ENCODE data around the gene IL18. TPM values are rescaled to one million over a fixed set of nuclear protein-coding genes. Genes with fewer than 3 reads are reported as not detected.
A peak's percentile ranks its signal among the peaks of the same experiment; 100 is the strongest.

Gene IL18
- total and polyA plus RNA-seq, 4 donors, result 3.0 to 5.2 (median 3.5) TPM

DNA sequence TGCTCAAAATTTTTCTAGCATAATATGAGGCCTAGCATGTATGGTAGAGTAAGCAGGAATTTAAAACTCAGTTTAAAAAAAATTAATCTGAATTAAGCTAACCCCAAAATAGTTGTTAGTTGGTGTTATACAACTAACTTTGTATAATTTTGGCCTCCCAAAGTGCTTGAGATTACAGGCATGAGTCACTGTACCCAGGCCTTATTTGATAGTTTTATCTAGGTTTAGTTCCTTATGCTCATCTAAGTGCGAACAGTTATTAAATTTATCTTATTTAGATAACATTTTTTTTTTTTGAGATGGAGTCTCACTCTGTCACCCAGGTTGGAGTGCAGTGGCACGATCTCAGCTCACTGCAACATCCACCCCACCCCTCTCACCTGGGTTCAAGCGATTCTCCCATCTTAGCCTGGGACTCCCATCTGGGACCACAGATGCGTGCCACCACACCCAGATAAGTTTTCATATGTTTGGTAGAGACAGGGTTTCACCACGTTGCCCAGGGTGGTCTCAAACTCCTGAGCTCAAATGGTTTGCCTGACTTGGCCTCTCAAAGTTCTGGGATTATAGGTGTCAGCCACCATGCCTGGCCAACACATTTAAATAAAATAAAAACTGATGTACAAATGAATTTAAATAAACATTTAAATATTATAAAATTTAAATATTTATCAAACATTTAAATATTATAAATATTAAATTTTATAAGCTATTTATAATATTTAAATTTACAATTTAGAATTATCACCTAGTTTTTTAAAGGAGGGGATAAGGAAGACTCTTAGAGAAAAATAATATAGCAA, 7.5 kb downstream of the IL18 start:
- no peaks in the 10 kb centered on the region for H3K36me3 ChIP-seq (ENCODE audit: control insufficient read depth in 4 of 4, insufficient read depth in 3 of 4, low read depth in 1 of 4, low read length in 3 of 4)
- 89% methylated on average over 5 of the region's 5 CpGs for WGBS
- no peaks in the 10 kb centered on the region for H3K27me3 ChIP-seq (ENCODE audit: control insufficient read depth in 4 of 4, insufficient read depth in 4 of 4, low read length in 3 of 4)
- no peak overlapping the region for H3K9ac ChIP-seq (ENCODE audit: low read depth in 1 of 2, low read length in 2 of 2)
- peaks cover 0 to 8% (median 5%) of the 10 kb centered on the region in 4 donors for H3K4me1 ChIP-seq (ENCODE audit: control insufficient read depth in 4 of 4, insufficient read depth in 4 of 4, low read length in 3 of 4)
- peak overlapping the region in 1 of 2 donors; percentile 54 for H3K27ac ChIP-seq (ENCODE audit: low read depth in 1 of 2, low read length in 2 of 2)
- no peak overlapping the region for H3K4me3 ChIP-seq (ENCODE audit: low read depth in 1 of 3, low read length in 3 of 3)
- H3K9me3 ChIP-seq (ENCODE audit: control insufficient read depth in 4 of 4, low read length in 3 of 4), result no peaks in the 10 kb centered on the region
- no peak for DNase-seq (ENCODE audit: low spot score)
- no peak for TF ChIP-seq SP1 (IDR thresholded peaks at IDR 0.05)
- TF ChIP-seq EGR1 (IDR thresholded peaks at IDR 0.05; ENCODE audit: low read depth in 2 of 2), result no peak
- TF ChIP-seq HNF4A (conservative IDR thresholded peaks at IDR 0.05), result no peak
- no peak for TF ChIP-seq NR2F2 (IDR thresholded peaks at IDR 0.05)
- TF ChIP-seq, protein P1, sequence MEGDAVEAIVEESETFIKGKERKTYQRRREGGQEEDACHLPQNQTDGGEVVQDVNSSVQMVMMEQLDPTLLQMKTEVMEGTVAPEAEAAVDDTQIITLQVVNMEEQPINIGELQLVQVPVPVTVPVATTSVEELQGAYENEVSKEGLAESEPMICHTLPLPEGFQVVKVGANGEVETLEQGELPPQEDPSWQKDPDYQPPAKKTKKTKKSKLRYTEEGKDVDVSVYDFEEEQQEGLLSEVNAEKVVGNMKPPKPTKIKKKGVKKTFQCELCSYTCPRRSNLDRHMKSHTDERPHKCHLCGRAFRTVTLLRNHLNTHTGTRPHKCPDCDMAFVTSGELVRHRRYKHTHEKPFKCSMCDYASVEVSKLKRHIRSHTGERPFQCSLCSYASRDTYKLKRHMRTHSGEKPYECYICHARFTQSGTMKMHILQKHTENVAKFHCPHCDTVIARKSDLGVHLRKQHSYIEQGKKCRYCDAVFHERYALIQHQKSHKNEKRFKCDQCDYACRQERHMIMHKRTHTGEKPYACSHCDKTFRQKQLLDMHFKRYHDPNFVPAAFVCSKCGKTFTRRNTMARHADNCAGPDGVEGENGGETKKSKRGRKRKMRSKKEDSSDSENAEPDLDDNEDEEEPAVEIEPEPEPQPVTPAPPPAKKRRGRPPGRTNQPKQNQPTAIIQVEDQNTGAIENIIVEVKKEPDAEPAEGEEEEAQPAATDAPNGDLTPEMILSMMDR (IDR thresholded peaks at IDR 0.05; ENCODE audit: low read depth, low read length, missing input control), result no peak
- no peak for TF ChIP-seq GABPA (IDR thresholded peaks at IDR 0.05 in 1 of 2, conservative IDR thresholded peaks at IDR 0.05 in 1 of 2)
- no peak for TF ChIP-seq JUND (IDR thresholded peaks at IDR 0.05)
- no peak for TF ChIP-seq RXRA (IDR thresholded peaks at IDR 0.05)
- TF ChIP-seq MAX (IDR thresholded peaks at IDR 0.05), result no peak
- TF ChIP-seq HNF4G (IDR thresholded peaks at IDR 0.05), result no peak
- no peak for TF ChIP-seq YY1 (IDR thresholded peaks at IDR 0.05)
- TF ChIP-seq REST (IDR thresholded peaks at IDR 0.05), result no peak
- TF ChIP-seq RAD21 (IDR thresholded peaks at IDR 0.05), result no peak

- no peak overlapping the region for H3K27ac ChIP-seq (ENCODE audit: low read depth in 1 of 2, low read length in 2 of 2)
- no peaks in the 10 kb centered on the region for H3K9me3 ChIP-seq (ENCODE audit: control insufficient read depth in 4 of 4, low read length in 3 of 4)
- H3K27me3 ChIP-seq (ENCODE audit: control insufficient read depth in 4 of 4, insufficient read depth in 4 of 4, low read length in 3 of 4), result no peaks in the 10 kb centered on the region
- peaks cover 0 to 3% (median 1%) of the 10 kb centered on the region in 4 donors for H3K4me1 ChIP-seq (ENCODE audit: control insufficient read depth in 4 of 4, insufficient read depth in 4 of 4, low read length in 3 of 4)
- no peak overlapping the region for H3K9ac ChIP-seq (ENCODE audit: low read depth in 1 of 2, low read length in 2 of 2)
- peaks cover 0 to 2% (median under 1%) of the 10 kb centered on the region in 4 donors for H3K36me3 ChIP-seq (ENCODE audit: control insufficient read depth in 4 of 4, insufficient read depth in 3 of 4, low read depth in 1 of 4, low read length in 3 of 4)
- DNase-seq (ENCODE audit: low spot score), result no peak
- 91% methylated on average over 5 of the region's 5 CpGs for WGBS
- H3K4me3 ChIP-seq (ENCODE audit: low read depth in 1 of 3, low read length in 3 of 3), result no peak overlapping the region
- TF ChIP-seq ZBTB33 (IDR thresholded peaks at IDR 0.05) (no peak), NR2F2 (IDR thresholded peaks at IDR 0.05) (no peak), ATF3 (IDR thresholded peaks at IDR 0.05) (no peak), EGR1 (IDR thresholded peaks at IDR 0.05; ENCODE audit: low read depth in 2 of 2) (no peak), SP1 (IDR thresholded peaks at IDR 0.05) (no peak), TAF1 (conservative IDR thresholded peaks at IDR 0.05) (no peak), REST (IDR thresholded peaks at IDR 0.05) (no peak), RXRA (IDR thresholded peaks at IDR 0.05) (no peak), FOXA2 (IDR thresholded peaks at IDR 0.05) (no peak), YY1 (IDR thresholded peaks at IDR 0.05) (no peak)
- TF ChIP-seq, protein P1 (IDR thresholded peaks at IDR 0.05; ENCODE audit: low read depth, low read length, missing input control), result no peak
Observed at GRCh38 chr11:112150517-112150916, 13.4 kb downstream of the IL18 start.

Data from liver (tissue), 9 donors.